Lower leg skin (tissue), 3 donors: Measurements from ENCODE around the gene NUP93.

Experiments used
- POLR2A ChIP-seq, 2 donors: fragments of 450-650 bp; IDR thresholded peaks; one replicate each; pipeline ENCODE4 v1.6.1; 2016 to 2017; ENCODE audit warnings: antibody characterized with exemption in 2 of 2, mild to moderate bottlenecking in 1 of 2, moderate library complexity in 1 of 2
- TF ChIP-seq, protein P1 (sequence below), 3 donors: fragments of 450-650 bp; IDR thresholded peaks; one replicate each; pipeline ENCODE4 v1.5.1; 2016; ENCODE audit warnings: antibody characterized with exemption in 3 of 3, mild to moderate bottlenecking in 3 of 3, moderate library complexity in 2 of 3

- TF ChIP-seq, protein P1, sequence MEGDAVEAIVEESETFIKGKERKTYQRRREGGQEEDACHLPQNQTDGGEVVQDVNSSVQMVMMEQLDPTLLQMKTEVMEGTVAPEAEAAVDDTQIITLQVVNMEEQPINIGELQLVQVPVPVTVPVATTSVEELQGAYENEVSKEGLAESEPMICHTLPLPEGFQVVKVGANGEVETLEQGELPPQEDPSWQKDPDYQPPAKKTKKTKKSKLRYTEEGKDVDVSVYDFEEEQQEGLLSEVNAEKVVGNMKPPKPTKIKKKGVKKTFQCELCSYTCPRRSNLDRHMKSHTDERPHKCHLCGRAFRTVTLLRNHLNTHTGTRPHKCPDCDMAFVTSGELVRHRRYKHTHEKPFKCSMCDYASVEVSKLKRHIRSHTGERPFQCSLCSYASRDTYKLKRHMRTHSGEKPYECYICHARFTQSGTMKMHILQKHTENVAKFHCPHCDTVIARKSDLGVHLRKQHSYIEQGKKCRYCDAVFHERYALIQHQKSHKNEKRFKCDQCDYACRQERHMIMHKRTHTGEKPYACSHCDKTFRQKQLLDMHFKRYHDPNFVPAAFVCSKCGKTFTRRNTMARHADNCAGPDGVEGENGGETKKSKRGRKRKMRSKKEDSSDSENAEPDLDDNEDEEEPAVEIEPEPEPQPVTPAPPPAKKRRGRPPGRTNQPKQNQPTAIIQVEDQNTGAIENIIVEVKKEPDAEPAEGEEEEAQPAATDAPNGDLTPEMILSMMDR (IDR thresholded peaks at IDR 0.05), result no peak
- TF ChIP-seq POLR2A (IDR thresholded peaks at IDR 0.05), result no peak
Observed at GRCh38 chr16:56865394-56866062, 135.6 kb downstream of the NUP93 start.
